Measurements from ENCODE around the gene ZCCHC17.

ZCCHC17 gene

DNA sequence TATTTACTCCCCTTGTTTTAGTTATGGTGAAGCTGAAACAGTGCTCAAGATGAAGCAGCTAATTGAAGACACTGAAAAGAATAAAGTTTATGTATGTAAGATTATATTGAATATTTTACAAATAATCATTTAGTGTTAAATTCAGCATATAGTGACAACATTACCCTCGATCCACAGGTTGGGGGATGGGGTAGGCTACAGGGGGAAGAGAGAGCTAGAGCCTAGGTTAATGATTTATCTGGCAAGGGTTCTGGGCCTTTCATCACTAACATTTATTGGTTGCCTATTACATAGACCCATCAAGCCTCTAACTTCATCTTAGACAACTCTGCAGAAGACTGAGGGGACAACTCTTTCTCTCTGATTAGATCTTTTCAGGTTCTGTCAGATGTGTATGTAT, 21.3 kb downstream of the ZCCHC17 start:
- H3K79me2 ChIP-seq (ENCODE audit: insufficient read depth, low read length) = no peaks in the 10 kb centered on the region
- ATAC-seq (ENCODE audit: insufficient read depth, low read depth) (no peak), DNase-seq (no peak)
- H3K4me1 ChIP-seq (ENCODE audit: insufficient read depth, low read length) = no peaks in the 10 kb centered on the region
- no peak for TF ChIP-seq EZH2 (IDR thresholded peaks at IDR 0.05; ENCODE audit: borderline replicate concordance, low read depth, low read length, severe bottlenecking)
- TF ChIP-seq, protein P1, sequence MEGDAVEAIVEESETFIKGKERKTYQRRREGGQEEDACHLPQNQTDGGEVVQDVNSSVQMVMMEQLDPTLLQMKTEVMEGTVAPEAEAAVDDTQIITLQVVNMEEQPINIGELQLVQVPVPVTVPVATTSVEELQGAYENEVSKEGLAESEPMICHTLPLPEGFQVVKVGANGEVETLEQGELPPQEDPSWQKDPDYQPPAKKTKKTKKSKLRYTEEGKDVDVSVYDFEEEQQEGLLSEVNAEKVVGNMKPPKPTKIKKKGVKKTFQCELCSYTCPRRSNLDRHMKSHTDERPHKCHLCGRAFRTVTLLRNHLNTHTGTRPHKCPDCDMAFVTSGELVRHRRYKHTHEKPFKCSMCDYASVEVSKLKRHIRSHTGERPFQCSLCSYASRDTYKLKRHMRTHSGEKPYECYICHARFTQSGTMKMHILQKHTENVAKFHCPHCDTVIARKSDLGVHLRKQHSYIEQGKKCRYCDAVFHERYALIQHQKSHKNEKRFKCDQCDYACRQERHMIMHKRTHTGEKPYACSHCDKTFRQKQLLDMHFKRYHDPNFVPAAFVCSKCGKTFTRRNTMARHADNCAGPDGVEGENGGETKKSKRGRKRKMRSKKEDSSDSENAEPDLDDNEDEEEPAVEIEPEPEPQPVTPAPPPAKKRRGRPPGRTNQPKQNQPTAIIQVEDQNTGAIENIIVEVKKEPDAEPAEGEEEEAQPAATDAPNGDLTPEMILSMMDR (IDR thresholded peaks at IDR 0.05; ENCODE audit: borderline replicate concordance, extremely low read depth, low read length, poor library complexity, severe bottlenecking) = no peak
- H3K36me3 ChIP-seq (ENCODE audit: insufficient read depth, low read length) = peaks cover 50% of the 10 kb centered on the region
- no peak overlapping the region for H3K4me2 ChIP-seq (ENCODE audit: insufficient read depth, low read length)
- no peak overlapping the region for H3K27ac ChIP-seq (ENCODE audit: low read length)
- H3K9ac ChIP-seq (ENCODE audit: low read depth, low read length) = no peak overlapping the region
- no peaks in the 10 kb centered on the region for H3K27me3 ChIP-seq (ENCODE audit: insufficient read depth, low read length, poor library complexity)
- H2AFZ ChIP-seq (ENCODE audit: low read depth, low read length) = no peak overlapping the region
- H4K20me1 ChIP-seq (ENCODE audit: insufficient read depth, low read length) = no peaks in the 10 kb centered on the region
- no peak overlapping the region for H3K4me3 ChIP-seq (ENCODE audit: low read depth in 1 of 2, low read length in 2 of 2)
- H3K9me3 ChIP-seq (ENCODE audit: insufficient read depth, low read length, severe bottlenecking) = no peaks in the 10 kb centered on the region

DNA sequence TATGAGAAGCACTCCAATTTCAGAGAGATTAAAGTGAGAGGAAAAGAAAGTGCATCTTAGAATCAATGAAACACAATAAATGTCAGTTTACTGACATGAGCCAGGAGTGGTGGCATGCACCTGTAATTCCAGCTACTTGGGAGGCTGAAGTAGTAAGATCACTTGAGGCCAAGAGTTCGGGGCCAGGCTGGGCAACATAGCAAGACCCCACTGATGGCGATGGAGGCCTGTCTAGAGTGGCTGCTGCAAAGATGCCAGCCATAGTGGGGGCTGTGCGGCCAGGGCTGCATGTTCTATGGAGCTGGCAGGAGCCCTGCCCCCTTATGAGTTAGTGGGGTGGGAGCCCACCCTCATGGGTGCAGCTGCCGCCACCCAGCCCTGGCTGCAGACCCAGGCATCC, 27.3 kb downstream of the ZCCHC17 start:
- Histone ChIP-seq H3K27ac (ENCODE audit: low read length) (no peak overlapping the region), H3K9me3 (ENCODE audit: insufficient read depth, low read length, severe bottlenecking) (no peaks in the 10 kb centered on the region), H3K27me3 (ENCODE audit: insufficient read depth, low read length, poor library complexity) (no peaks in the 10 kb centered on the region), H3K9ac (ENCODE audit: low read depth, low read length) (no peak overlapping the region), H3K4me2 (ENCODE audit: insufficient read depth, low read length) (no peak overlapping the region), H3K4me3 (ENCODE audit: low read depth in 1 of 2, low read length in 2 of 2) (no peak overlapping the region), H2AFZ (ENCODE audit: low read depth, low read length) (no peak overlapping the region), H4K20me1 (ENCODE audit: insufficient read depth, low read length) (0 out of 2 replicates have a peak, but pooled peaks cover 4% of the 10 kb centered on the region), H3K4me1 (ENCODE audit: insufficient read depth, low read length) (no peaks in the 10 kb centered on the region), H3K36me3 (ENCODE audit: insufficient read depth, low read length) (peaks cover 27% of the 10 kb centered on the region), H3K79me2 (ENCODE audit: insufficient read depth, low read length) (no peaks in the 10 kb centered on the region)
- DNase-seq = no peak
- no peak for TF ChIP-seq EZH2 (IDR thresholded peaks at IDR 0.05; ENCODE audit: borderline replicate concordance, low read depth, low read length, severe bottlenecking)
- TF ChIP-seq, protein P1 (IDR thresholded peaks at IDR 0.05; ENCODE audit: borderline replicate concordance, extremely low read depth, low read length, poor library complexity, severe bottlenecking) = no peak
- ATAC-seq (ENCODE audit: insufficient read depth, low read depth) = no peak

DNA sequence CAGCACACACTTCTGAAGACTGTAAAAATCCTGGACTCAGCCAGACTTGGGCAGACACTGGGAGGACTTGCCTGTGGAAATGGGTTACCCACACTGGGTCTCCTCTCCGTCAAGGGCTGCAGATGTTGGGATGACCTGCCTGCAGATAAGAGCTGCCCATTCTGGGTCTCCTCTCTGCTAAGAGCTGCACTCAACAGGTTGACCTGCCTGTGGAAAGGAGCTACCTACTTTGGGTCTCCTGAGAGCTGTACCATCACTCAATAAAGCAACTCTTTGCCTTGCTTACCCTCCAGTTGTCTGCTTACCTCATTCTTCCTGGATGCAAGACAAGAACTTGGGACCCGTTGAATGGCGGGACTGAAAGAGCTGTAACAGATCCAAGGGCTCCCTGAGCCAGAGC, 28.2 kb downstream of the ZCCHC17 start:
- Histone ChIP-seq H3K9me3 (ENCODE audit: insufficient read depth, low read length, severe bottlenecking) (no peaks in the 10 kb centered on the region), H3K4me3 (ENCODE audit: low read depth in 1 of 2, low read length in 2 of 2) (no peak overlapping the region), H2AFZ (ENCODE audit: low read depth, low read length) (no peak overlapping the region), H3K9ac (ENCODE audit: low read depth, low read length) (no peak overlapping the region), H3K79me2 (ENCODE audit: insufficient read depth, low read length) (no peaks in the 10 kb centered on the region), H3K27ac (ENCODE audit: low read length) (no peak overlapping the region), H3K4me2 (ENCODE audit: insufficient read depth, low read length) (no peak overlapping the region), H3K4me1 (ENCODE audit: insufficient read depth, low read length) (no peaks in the 10 kb centered on the region), H3K36me3 (ENCODE audit: insufficient read depth, low read length) (peaks cover 22% of the 10 kb centered on the region), H4K20me1 (ENCODE audit: insufficient read depth, low read length) (0 out of 2 replicates have a peak, but pooled peaks cover 4% of the 10 kb centered on the region), H3K27me3 (ENCODE audit: insufficient read depth, low read length, poor library complexity) (no peaks in the 10 kb centered on the region)
- ATAC-seq (ENCODE audit: insufficient read depth, low read depth) (no peak), DNase-seq (no peak)
- TF ChIP-seq EZH2 (IDR thresholded peaks at IDR 0.05; ENCODE audit: borderline replicate concordance, low read depth, low read length, severe bottlenecking) = no peak
- TF ChIP-seq, protein P1 (IDR thresholded peaks at IDR 0.05; ENCODE audit: borderline replicate concordance, extremely low read depth, low read length, poor library complexity, severe bottlenecking) = no peak

DNA sequence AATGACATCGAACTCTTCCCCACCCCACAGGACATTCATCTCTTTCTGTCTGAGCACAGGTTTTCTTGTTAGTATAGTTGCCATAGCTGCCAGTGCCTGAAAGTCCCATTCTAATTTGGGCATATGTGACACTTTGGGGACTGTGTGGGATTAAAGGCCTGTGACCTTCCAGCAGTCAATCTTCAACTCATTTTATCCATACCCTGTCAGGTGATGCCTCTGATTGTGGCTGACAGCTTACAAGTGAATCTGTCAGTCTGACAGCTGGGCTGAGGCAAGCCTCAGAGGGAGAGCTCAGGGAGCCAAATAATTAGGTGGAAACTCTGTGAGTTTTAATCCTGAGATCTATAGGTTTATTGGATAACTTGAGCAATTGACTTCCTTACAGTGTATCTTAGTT, 29.6 kb downstream of the ZCCHC17 start:
- Histone ChIP-seq H2AFZ (ENCODE audit: low read depth, low read length) (no peak overlapping the region), H3K36me3 (ENCODE audit: insufficient read depth, low read length) (peaks cover 20% of the 10 kb centered on the region), H3K4me2 (ENCODE audit: insufficient read depth, low read length) (no peak overlapping the region), H3K9ac (ENCODE audit: low read depth, low read length) (no peak overlapping the region), H3K9me3 (ENCODE audit: insufficient read depth, low read length, severe bottlenecking) (no peaks in the 10 kb centered on the region), H3K27ac (ENCODE audit: low read length) (no peak overlapping the region), H3K4me3 (ENCODE audit: low read depth in 1 of 2, low read length in 2 of 2) (no peak overlapping the region), H3K27me3 (ENCODE audit: insufficient read depth, low read length, poor library complexity) (no peaks in the 10 kb centered on the region), H3K79me2 (ENCODE audit: insufficient read depth, low read length) (no peaks in the 10 kb centered on the region), H4K20me1 (ENCODE audit: insufficient read depth, low read length) (0 out of 2 replicates have a peak, but pooled peaks cover 4% of the 10 kb centered on the region), H3K4me1 (ENCODE audit: insufficient read depth, low read length) (no peaks in the 10 kb centered on the region)
- DNase-seq = no peak
- no peak for ATAC-seq (ENCODE audit: insufficient read depth, low read depth)
- TF ChIP-seq, protein P1 (IDR thresholded peaks at IDR 0.05; ENCODE audit: borderline replicate concordance, extremely low read depth, low read length, poor library complexity, severe bottlenecking) = no peak
- no peak for TF ChIP-seq EZH2 (IDR thresholded peaks at IDR 0.05; ENCODE audit: borderline replicate concordance, low read depth, low read length, severe bottlenecking)
